SK-N-MC (cell line): Measurements from ENCODE around the gene VSTM1.

Source experiments
- DNase-seq: peaks from one replicate; pipeline ENCODE4 v3.0.0-alpha.2; 2011; ENCODE audit warnings: low read depth, low spot score
- H3K27ac ChIP-seq: fragments of 200-600 bp; sonication (generic); 2 replicates; pipeline ENCODE4 v1.5.1; 2016; ENCODE audit warnings: mixed run types
- H3K36me3 ChIP-seq: fragments of 200-600 bp; sonication (generic); 2 replicates; pipeline ENCODE4 v1.6.1; 2017; ENCODE audit warnings: antibody characterized with exemption, low read length, mixed read lengths; ENCODE audit not compliant: insufficient read depth
- H3K4me3 ChIP-seq: fragments of 200-600 bp; sonication (generic); 2 replicates; pipeline ENCODE4 v1.5.1; 2016
- H3K9ac ChIP-seq: fragments of 200-600 bp; sonication (generic); 2 replicates; pipeline ENCODE4 v1.8.0; 2017; ENCODE audit warnings: mixed run types, mixed read lengths; ENCODE audit not compliant: insufficient read length
- H3K9me3 ChIP-seq: fragments of 200-600 bp; sonication (generic); 2 replicates; pipeline ENCODE4 v1.6.1; 2017; ENCODE audit warnings: low read depth, mild to moderate bottlenecking, antibody characterized with exemption, low read length, moderate library complexity, mixed read lengths
- EZH2 ChIP-seq: fragments of 200-600 bp; sonication (generic); IDR thresholded peaks from one replicate; pipeline ENCODE4 v1.6.1; 2017; ENCODE audit warnings: antibody characterized with exemption
- FOXP2 ChIP-seq: optimal IDR thresholded peaks from 2 replicates; pipeline ENCODE3; 2011; ENCODE audit warnings: mild to moderate bottlenecking, moderate library complexity; ENCODE audit not compliant: insufficient read depth; ENCODE audit errors: extremely low read length, control extremely low read depth
- POLR2AphosphoS5 ChIP-seq: IDR thresholded peaks from 2 replicates; pipeline ENCODE4 v1.6.1; 2012; ENCODE audit warnings: mild to moderate bottlenecking, low read depth, low read length, borderline replicate concordance

The VSTM1 gene, protein sequence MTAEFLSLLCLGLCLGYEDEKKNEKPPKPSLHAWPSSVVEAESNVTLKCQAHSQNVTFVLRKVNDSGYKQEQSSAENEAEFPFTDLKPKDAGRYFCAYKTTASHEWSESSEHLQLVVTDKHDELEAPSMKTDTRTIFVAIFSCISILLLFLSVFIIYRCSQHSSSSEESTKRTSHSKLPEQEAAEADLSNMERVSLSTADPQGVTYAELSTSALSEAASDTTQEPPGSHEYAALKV

DNA sequence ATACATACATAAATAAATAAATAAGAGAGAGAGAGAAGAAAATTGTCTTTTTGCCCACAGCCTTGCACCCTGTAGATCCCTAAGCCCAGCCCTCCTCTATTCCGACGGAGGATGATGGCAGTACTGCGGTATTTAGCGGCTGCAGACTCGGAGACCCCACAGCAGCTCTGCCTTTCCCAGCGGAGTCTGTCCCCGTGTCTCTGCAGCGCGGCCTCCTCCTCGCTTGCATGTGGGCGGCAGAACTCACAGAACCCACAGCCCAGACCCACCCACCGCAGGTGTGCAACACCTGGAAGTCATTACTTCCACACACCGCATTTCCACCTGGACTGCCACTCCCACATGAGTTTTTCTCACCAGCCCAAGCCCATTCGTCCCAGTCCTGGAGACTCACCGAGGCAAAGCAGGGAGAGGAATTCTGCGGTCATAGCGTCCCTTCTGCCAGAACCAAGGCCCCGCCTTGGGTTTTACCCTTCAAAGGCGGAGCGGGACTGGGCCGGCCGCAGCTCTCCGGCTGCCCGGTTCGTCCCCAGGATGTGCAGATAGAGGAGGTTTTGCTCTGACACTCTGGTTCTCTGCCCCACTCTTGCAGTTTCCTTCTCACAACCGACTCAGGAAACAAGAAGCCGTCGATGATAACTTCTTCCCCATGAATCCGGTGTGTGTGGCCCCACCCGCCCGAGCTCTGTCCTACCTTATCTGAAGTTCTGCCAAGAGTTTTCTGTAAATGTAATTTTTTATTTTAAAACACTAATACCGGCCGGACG lies at the start of gene VSTM1:
Gene VSTM1 (minus strand): TSS at position 548 of the 767 bp plus-strand sequence. CDS start 120 bp downstream, at position 428.
- H3K4me3 ChIP-seq, result no peak within 1 kb of the TSS
- H3K9ac ChIP-seq, result no peak within 1 kb of the TSS
- no peaks in the 10 kb centered on the region for H3K36me3 ChIP-seq
- H3K27ac ChIP-seq, result no peak within 1 kb of the TSS
- TF ChIP-seq FOXP2 (no peak), POLR2AphosphoS5 (no peak), EZH2 (no peak)
- DNase-seq, result no peak
- no peaks in the 10 kb centered on the region for H3K9me3 ChIP-seq

DNA sequence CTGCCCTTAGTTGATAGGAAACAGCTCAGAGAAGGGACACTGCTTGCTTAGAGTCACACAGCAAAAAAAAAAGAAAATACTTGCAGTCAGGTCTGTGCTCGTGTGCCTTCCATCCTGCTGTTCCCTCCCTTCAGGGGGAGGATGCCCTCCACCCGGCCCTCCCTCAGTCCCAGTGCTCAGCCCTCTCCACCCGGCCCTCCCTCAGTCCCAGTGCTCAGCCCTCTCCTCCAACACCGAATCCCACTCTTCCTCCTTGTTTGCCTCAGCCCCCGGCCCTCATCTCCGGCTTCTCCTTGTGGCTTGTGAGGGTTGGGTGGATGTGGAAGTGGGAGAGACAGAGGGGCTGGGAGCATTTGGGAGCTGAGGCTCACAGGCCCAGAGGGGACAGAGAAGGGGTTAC lies 46.0 kb upstream of the VSTM1 start:
- H3K27ac ChIP-seq, result no peak overlapping the region
- DNase-seq, result no peak
- no peak overlapping the region for H3K9ac ChIP-seq
- H3K36me3 ChIP-seq, result peaks cover 36% of the 10 kb centered on the region; the same call in 1 of the 2 replicates
- no peaks in the 10 kb centered on the region for H3K9me3 ChIP-seq
- no peak overlapping the region for H3K4me3 ChIP-seq
- no peak for TF ChIP-seq EZH2
- TF ChIP-seq FOXP2, result no peak
- no peak for TF ChIP-seq POLR2AphosphoS5

DNA sequence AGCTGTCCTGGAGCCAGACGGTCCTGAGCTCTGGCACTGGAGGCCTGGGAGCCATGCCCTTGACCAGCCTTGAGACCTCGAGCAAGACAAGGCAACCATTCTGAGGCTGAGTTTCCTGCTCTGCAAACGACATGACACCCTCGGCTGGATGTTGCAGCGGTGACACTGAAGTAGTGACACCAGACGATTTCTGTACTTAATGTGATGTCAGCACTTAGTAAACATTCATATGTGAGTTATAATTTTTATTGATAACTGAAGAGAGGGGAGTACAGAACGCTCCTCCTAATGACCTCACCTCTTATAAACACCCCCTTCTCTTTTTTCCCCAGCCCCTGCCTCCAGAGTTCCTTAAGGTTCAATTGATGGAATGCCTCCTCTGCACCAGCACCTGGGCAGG lies 44.8 kb upstream of the VSTM1 start:
- Histone ChIP-seq H3K27ac (no peak overlapping the region), H3K4me3 (no peak overlapping the region), H3K9ac (no peak overlapping the region), H3K9me3 (no peaks in the 10 kb centered on the region), H3K36me3 (peaks cover 36% of the 10 kb centered on the region; the same call in 1 of the 2 replicates)
- no peak for TF ChIP-seq FOXP2
- TF ChIP-seq EZH2, result no peak
- TF ChIP-seq POLR2AphosphoS5, result no peak
- DNase-seq, result no peak

DNA sequence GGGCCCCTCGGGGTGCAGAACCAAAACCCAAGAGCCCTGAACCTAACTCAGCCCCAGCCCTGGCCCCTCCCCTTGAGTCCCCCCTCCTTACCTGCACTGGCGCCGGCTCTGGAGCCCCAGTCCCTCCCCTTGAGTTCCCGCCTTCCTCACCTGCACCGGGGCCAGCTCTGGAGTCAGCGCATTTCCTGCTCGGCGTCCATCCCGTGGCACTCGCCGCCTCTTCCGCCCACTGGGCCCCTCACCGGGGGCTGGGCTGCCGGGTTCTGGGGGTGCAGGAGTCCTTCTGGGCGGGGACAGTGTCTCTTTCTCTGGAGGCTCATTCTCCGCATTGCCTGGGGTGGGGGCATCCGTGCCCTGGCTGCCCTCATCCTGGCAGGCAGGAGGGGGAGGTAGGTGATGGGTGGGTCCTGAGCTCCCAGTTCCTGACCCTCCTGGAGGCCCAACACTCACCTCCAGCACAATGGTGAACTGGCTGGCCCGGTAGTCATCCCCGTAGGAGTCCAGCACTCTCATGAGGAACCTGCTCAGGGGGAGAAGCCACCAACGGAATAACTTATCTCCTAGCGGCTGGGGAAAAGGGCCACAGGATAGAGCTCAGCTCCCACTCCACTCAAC lies 44.3 kb upstream of the VSTM1 start:
- Histone ChIP-seq H3K9me3 (no peaks in the 10 kb centered on the region), H3K27ac (no peak overlapping the region), H3K36me3 (peaks cover 36% of the 10 kb centered on the region; the same call in 1 of the 2 replicates), H3K9ac (no peak overlapping the region), H3K4me3 (no peak overlapping the region)
- TF ChIP-seq POLR2AphosphoS5, result no peak
- no peak for DNase-seq

DNA sequence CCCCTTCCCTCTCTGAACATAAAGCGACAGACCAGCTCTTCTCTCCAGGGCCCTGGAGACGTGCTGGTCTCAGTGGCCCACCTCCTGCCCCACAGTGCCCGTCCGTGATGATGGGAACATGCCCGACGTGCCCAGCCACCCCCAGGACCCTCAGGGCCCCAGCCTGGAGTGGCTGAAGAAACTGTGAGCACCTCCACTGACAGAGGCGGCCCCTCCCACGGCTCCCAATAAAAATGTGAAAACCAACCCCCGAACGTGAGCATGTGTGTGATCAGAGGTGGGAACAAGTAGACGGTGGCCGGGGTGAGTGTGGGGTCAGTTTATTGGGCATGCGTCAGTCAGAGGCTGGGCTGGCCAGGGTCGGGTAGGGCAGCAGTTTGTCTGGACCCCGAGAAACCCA lies 43.0 kb upstream of the VSTM1 start:
- Histone ChIP-seq H3K36me3 (peaks cover 36% of the 10 kb centered on the region; the same call in 1 of the 2 replicates), H3K9me3 (no peaks in the 10 kb centered on the region)
- TF ChIP-seq EZH2, result no peak
- TF ChIP-seq POLR2AphosphoS5, result no peak

DNA sequence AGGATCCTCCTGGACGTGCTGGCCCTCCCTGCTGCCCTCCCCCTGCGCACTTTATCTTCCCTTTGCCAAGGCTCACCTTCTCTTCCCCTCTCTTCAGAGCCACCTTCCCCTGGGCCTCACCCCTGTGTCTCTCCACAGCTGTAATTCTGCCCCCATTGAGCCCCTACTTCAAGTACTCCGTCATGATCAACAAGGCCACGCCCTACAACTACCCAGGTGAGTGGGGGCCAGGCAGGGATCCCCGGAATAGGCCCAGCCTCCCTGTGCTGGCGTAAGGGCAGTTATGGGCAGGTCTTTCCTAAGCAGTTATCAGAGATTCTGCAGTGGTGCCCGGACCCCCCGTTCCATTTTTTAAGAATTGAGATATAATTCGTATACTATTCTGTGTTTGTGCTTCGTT lies 42.1 kb upstream of the VSTM1 start:
- TF ChIP-seq FOXP2 (no peak), POLR2AphosphoS5 (no peak), EZH2 (no peak)
- Histone ChIP-seq H3K9ac (no peak overlapping the region), H3K36me3 (peaks cover 33% of the 10 kb centered on the region; the same call in 1 of the 2 replicates), H3K27ac (no peak overlapping the region), H3K9me3 (no peaks in the 10 kb centered on the region), H3K4me3 (no peak overlapping the region)
- DNase-seq, result no peak

More for the DNA sequence above, 43.0 kb upstream of the VSTM1 start:
- Histone ChIP-seq H3K4me3 (no peak overlapping the region), H3K9ac (no peak overlapping the region), H3K27ac (no peak overlapping the region)
- no peak for DNase-seq

DNA sequence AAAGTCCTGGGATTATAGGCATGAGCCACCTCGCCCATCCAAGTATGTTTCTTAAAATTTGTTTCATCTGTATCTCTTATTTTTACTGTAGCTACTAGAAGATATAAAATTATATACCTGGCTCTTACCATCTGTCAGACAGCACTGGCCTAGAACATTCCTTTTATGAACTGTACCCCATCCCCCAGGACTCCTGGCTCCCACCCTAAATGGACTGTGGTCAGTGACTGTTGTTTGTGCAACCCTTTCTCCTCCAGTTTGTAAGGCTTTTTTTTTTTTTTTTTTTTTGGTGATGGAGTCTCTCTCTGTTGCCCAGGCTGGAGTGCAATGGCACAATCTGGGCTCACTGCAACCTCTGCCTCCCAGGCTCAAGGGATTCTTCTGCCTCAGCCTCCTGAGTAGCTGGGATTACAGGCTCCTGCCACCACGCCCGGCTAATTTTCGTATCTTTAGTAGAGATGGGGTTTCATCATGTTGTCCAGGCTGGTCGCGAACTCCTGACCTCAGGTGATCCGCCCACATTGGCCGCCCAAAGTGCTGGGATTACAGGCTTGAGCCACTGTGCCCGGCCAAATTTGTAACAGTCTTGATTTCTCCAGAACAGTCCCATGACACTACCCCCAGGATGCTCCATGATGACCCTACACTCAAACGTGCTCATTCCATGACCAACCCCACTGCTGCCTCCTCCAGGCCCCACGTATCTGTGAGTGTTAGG lies 41.5 kb upstream of the VSTM1 start:
- Histone ChIP-seq H3K36me3 (peaks cover 29% of the 10 kb centered on the region; the same call in 1 of the 2 replicates), H3K4me3 (no peak overlapping the region), H3K9me3 (no peaks in the 10 kb centered on the region), H3K9ac (no peak overlapping the region), H3K27ac (no peak overlapping the region)
- no peak for DNase-seq
- TF ChIP-seq POLR2AphosphoS5, result no peak
- no peak for TF ChIP-seq EZH2
- TF ChIP-seq FOXP2, result no peak
